ENCODE measurements around the gene CREM. TPM values are rescaled to one million over a fixed set of nuclear protein-coding genes. Genes with fewer than 3 reads are reported as not detected.

CREM gene
- total and polyA plus RNA-seq, 10 of the 15 experiments (the other 5 are each of a cell fraction or from before 2014, with no cell fraction given): 51.3 to 115 (median 70.6) TPM

DNA sequence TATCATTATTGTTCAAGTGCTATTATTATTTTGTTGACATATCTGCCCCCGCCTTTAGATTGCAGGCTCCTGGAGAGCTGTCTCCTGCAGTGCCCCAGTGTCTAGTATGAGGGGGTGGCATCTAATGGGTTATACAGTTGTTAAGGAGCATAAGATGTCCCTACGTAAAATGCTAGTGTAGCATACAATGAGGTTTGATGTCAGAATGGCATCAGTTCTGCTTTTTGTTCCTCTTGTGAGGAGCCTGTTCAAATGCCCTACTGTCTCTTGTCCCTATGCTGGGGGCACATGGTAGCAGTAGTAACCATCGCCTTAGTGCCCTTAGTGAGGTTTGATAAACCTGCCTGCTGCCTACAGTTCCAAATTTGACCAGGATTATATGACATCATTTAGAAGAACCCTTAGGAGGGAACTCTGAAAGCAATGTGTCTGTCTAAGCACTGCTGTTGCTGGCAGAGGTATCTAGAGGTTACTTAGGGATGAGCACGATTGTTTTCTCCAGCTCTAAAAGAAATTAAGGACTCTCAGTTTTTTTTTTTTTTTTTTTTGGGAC is 9.7 kb downstream of the CREM start (continued):
- TF ChIP-seq LARP7 (IDR thresholded peaks at IDR 0.05): no peak

DNA sequence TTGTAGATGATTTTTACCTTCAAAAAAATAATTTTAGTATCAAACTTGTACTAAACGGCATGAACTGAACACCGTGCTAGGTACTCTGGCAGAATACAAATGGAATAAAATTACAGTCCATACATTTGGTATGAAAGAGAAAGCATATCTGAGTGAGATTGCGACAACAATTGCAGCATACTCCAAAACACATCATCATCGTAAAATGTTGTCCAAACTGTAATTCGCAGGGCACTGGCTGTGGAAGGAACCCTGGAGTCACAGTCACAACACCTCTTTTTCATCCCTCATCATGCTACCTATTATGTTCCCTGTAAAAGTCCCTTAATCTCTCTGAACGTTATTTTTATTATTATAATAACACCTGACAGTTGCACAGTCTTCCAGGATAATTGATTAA is 13.5 kb downstream of the CREM start:
- H3K4me2 ChIP-seq (ENCODE audit: control insufficient read depth, insufficient read depth): no peak overlapping the region
- peaks cover 63% of the 10 kb centered on the region for H3K79me2 ChIP-seq (ENCODE audit: control insufficient read depth, insufficient read depth, low read length)
- ChIA-PET CTCF (interaction anchor here (1.3 kb wide), 1 partner anchor 14 kb away, joined by 3 read pairs; the partner anchor contains the start of gene CREM), POLR2A (no interaction called here), RAD21 (ENCODE audit: unreplicated experiment) (no interaction called here), SMC1A (ENCODE audit: uncharacterized antibody, unreplicated experiment) (interaction anchor here (0.6 to 1.7 kb wide), 2 partner anchors 10 to 430 kb away, joined by 3 to 4 read pairs; no protein-coding TSS in a partner anchor)
- H3K4me3 ChIP-seq: no peak overlapping the region
- intact Hi-C loops (cut with micrococcal nuclease; ENCODE audit: unreplicated experiment) (no loop called here), in situ Hi-C loops (cut with MboI) (no loop called here)
- DNase-seq (ENCODE audit: low read depth, low spot score) (no peak), FAIRE-seq (no peak), ATAC-seq (no peak)
- peaks cover 0 to 3% of the 10 kb centered on the region in 2 experiments; a peak in 1 of 4 replicates for H3K36me3 ChIP-seq (ENCODE audit: control insufficient read depth in 2 of 2, insufficient read depth in 2 of 2, low read length in 1 of 2)
- no peak overlapping the region for H3K9ac ChIP-seq (ENCODE audit: control insufficient read depth, insufficient read depth, low read length)
- H3K4me1 ChIP-seq (ENCODE audit: control insufficient read depth, insufficient read depth, low read length): peaks cover 18% of the 10 kb centered on the region
- no peak overlapping the region for H2AFZ ChIP-seq (ENCODE audit: control insufficient read depth, low read depth, low read length)
- TF ChIP-seq CHD1 (IDR thresholded peaks at IDR 0.05; ENCODE audit: low read depth, low read length): no peak
- no peak for TF ChIP-seq MYB (IDR thresholded peaks at IDR 0.05; ENCODE audit: borderline replicate concordance, low read depth, low read length)
- TF ChIP-seq NFYB (IDR thresholded peaks at IDR 0.05; ENCODE audit: insufficient read depth, low read depth, low read length): no peak
- TF ChIP-seq BACH1 (IDR thresholded peaks at IDR 0.05; ENCODE audit: borderline replicate concordance): no peak
- no peak for TF ChIP-seq GABPA (IDR thresholded peaks at IDR 0.05; ENCODE audit: low read depth)
- no peak for TF ChIP-seq JUND (IDR thresholded peaks at IDR 0.05; ENCODE audit: low read depth, low read length)
- TF ChIP-seq STAT3 (IDR thresholded peaks at IDR 0.05; ENCODE audit: low read depth, low read length): no peak
- TF ChIP-seq, protein P1, sequence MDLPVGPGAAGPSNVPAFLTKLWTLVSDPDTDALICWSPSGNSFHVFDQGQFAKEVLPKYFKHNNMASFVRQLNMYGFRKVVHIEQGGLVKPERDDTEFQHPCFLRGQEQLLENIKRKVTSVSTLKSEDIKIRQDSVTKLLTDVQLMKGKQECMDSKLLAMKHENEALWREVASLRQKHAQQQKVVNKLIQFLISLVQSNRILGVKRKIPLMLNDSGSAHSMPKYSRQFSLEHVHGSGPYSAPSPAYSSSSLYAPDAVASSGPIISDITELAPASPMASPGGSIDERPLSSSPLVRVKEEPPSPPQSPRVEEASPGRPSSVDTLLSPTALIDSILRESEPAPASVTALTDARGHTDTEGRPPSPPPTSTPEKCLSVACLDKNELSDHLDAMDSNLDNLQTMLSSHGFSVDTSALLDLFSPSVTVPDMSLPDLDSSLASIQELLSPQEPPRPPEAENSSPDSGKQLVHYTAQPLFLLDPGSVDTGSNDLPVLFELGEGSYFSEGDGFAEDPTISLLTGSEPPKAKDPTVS (IDR thresholded peaks at IDR 0.05; ENCODE audit: low read depth, low read length): no peak
- TF ChIP-seq, protein P2, sequence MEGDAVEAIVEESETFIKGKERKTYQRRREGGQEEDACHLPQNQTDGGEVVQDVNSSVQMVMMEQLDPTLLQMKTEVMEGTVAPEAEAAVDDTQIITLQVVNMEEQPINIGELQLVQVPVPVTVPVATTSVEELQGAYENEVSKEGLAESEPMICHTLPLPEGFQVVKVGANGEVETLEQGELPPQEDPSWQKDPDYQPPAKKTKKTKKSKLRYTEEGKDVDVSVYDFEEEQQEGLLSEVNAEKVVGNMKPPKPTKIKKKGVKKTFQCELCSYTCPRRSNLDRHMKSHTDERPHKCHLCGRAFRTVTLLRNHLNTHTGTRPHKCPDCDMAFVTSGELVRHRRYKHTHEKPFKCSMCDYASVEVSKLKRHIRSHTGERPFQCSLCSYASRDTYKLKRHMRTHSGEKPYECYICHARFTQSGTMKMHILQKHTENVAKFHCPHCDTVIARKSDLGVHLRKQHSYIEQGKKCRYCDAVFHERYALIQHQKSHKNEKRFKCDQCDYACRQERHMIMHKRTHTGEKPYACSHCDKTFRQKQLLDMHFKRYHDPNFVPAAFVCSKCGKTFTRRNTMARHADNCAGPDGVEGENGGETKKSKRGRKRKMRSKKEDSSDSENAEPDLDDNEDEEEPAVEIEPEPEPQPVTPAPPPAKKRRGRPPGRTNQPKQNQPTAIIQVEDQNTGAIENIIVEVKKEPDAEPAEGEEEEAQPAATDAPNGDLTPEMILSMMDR (IDR thresholded peaks at IDR 0.05 in 2 of 3, conservative IDR thresholded peaks at IDR 0.05 in 1 of 3; ENCODE audit: control insufficient read depth in 2 of 3, extremely low read depth in 1 of 3, insufficient read depth in 1 of 3, low read depth in 3 of 3, low read length in 3 of 3): no peak
- no peak for TF ChIP-seq TAF1 (IDR thresholded peaks at IDR 0.05; ENCODE audit: borderline replicate concordance, low read depth, low read length)
- no peak for TF ChIP-seq ATF7 (IDR thresholded peaks at IDR 0.05; ENCODE audit: low read depth)
- TF ChIP-seq, protein P3, sequence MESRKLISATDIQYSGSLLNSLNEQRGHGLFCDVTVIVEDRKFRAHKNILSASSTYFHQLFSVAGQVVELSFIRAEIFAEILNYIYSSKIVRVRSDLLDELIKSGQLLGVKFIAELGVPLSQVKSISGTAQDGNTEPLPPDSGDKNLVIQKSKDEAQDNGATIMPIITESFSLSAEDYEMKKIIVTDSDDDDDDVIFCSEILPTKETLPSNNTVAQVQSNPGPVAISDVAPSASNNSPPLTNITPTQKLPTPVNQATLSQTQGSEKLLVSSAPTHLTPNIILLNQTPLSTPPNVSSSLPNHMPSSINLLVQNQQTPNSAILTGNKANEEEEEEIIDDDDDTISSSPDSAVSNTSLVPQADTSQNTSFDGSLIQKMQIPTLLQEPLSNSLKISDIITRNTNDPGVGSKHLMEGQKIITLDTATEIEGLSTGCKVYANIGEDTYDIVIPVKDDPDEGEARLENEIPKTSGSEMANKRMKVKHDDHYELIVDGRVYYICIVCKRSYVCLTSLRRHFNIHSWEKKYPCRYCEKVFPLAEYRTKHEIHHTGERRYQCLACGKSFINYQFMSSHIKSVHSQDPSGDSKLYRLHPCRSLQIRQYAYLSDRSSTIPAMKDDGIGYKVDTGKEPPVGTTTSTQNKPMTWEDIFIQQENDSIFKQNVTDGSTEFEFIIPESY (IDR thresholded peaks at IDR 0.05): no peak
- no peak for TF ChIP-seq CREM (IDR thresholded peaks at IDR 0.05; ENCODE audit: low read depth)
- TF ChIP-seq STAT1 (conservative IDR thresholded peaks at IDR 0.05): no peak
- TF ChIP-seq EGR1 (IDR thresholded peaks at IDR 0.05; ENCODE audit: borderline replicate concordance in 1 of 2, low read depth in 2 of 2, low read length in 2 of 2): no peak
- no peak for TF ChIP-seq SMARCA5 (IDR thresholded peaks at IDR 0.05)
- H3K27ac ChIP-seq (ENCODE audit: control insufficient read depth, insufficient read depth): no peak overlapping the region
- peaks cover 1% of the 10 kb centered on the region; the same call in 1 of the 3 replicates for H3K9me3 ChIP-seq (replicated peaks; ENCODE audit: control insufficient read depth, insufficient read depth, low read length)
- no peaks in the 10 kb centered on the region for H4K20me1 ChIP-seq (ENCODE audit: control insufficient read depth, insufficient read depth)
- WGBS (ENCODE audit: insufficient coverage, insufficient replicate concordance, low lambda C conversion rate, missing lambda C conversion rate): 98% methylated on average over 6 of the region's 6 CpGs
- BruUV-seq (replicated peaks): no TSS peak
- no peaks in the 10 kb centered on the region for H3K27me3 ChIP-seq (replicated peaks in 1 of 2; ENCODE audit: control insufficient read depth in 2 of 2, insufficient read depth in 2 of 2, low read length in 1 of 2)

Data from GM12878 (cell line).